Left ventricle myocardium superior (tissue), 1 donor: ENCODE results near the gene AUTS2. TPM values are rescaled to one million over a fixed set of nuclear protein-coding genes. Genes with fewer than 3 reads are reported as not detected.

Experiments used
- ATAC-seq: fragments of 200-7000 bp; cut with Tn5 transposase; one replicate; pipeline ENCODE4 v1.9.1; 2020; ENCODE audit warnings: mild to moderate bottlenecking, moderate library complexity
- DNase-seq: peaks from one replicate; pipeline ENCODE4 v3.0.0-alpha.2; 2020
- intact Hi-C: fragments of 100-400 bp; cut with micrococcal nuclease; formaldehyde crosslinking; loops from one replicate; pipeline ENCODE4 v1.11.0; 2022
- total RNA-seq: library from RNA; stranded (reverse); fragmentation: NEBNext Ultra II Directional; extraction: Animal tissue kit (Norgen Biotek cat#: 25700); gene quantifications from one replicate; pipeline ENCODE4 v1.2.1, GENCODE V29; 2021
- donor health status: DM: no; HTN: yes; CAD: no; lungs with severe emphysema.

The AUTS2 gene
- total RNA-seq, 1 donor from 2014 or later, result 7.9 TPM

- intact Hi-C loops, result no loop called here
- ATAC-seq (no peak), DNase-seq (no peak)
Observed at GRCh38 chr7:70479153-70480021, 881.1 kb downstream of the AUTS2 start.

DNA sequence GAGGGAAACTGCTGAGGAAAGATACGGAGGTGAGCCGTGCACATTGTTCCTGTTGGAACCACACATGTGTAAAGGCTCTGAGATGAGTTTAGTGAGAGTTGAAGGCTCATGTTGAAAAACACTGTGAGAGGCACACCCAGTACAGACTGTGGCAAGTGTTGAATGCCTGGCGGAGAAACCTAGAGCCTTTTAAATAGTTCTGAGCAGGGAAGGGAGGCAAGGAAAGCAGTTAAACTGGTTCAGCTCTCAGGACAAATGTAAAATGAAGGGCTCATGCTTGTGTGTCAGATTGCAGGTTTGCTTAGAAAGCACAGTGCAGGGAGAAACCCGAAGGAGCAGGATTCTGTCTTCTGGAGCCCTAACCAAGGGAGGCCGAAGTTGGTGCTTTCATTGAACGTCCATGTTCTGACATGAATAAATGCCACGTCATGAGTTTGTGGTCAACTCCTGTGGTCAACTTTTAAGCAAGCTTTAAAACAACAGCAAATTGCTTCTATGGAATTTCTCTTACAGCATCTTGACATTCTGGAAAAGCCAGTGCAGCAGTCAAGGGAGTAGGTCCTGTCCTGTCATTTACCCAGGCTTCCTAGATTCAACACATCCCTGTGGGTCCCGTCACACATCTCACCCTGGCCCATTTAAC lies 882.8 kb downstream of the AUTS2 start:
- intact Hi-C loops, result no loop called here
- ATAC-seq (no peak), DNase-seq (no peak)

DNA sequence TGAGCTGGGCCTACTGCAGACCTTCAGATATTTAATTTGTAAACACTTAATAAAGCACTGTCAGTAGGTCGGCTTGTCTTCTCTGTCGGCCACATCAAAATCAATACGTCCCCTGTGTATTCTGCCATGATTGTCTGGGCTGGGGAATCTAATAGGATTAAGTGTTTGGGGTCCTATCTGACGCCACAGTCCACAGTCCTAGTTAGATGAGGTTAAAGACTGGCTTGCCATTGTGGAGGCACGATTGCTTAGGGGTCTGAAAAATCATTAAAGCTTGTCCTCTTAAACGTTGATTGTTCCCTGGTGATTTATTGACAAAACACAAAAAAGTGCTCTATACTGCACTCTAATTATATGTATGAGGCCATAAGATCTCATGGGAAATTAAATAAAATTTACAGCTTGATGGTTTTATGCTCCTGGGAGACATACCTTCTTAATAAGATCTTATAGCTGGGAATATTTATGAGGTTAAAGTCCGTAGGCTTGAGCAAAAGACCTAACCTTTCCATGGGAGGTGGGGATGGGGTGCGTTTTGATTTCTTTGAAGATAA lies 883.4 kb downstream of the AUTS2 start:
- ATAC-seq, result no peak
- DNase-seq, result no peak
- intact Hi-C loops, result no loop called here

GRCh38 chr7:70484255-70484654 lies 886.0 kb downstream of the AUTS2 start:
- ATAC-seq, result no peak
- intact Hi-C loops, result no loop called here
- DNase-seq, result no peak

GRCh38 chr7:70486977-70487376 lies 888.7 kb downstream of the AUTS2 start:
- ATAC-seq (no peak), DNase-seq (no peak)
- intact Hi-C loops, result no loop called here

- intact Hi-C loops, result no loop called here
- no peak for ATAC-seq
- DNase-seq, result no peak
Observed at GRCh38 chr7:70487428-70487827, 889.2 kb downstream of the AUTS2 start.

GRCh38 chr7:70487886-70488285 lies 889.6 kb downstream of the AUTS2 start:
- DNase-seq, result no peak
- intact Hi-C loops, result no loop called here
- no peak for ATAC-seq

- ATAC-seq (no peak), DNase-seq (no peak)
- intact Hi-C loops, result no loop called here
Observed at GRCh38 chr7:70489813-70490212, 891.5 kb downstream of the AUTS2 start.

- intact Hi-C loops, result no loop called here
- DNase-seq (no peak), ATAC-seq (no peak)
Observed at GRCh38 chr7:70492625-70493024, 894.4 kb downstream of the AUTS2 start.

DNA sequence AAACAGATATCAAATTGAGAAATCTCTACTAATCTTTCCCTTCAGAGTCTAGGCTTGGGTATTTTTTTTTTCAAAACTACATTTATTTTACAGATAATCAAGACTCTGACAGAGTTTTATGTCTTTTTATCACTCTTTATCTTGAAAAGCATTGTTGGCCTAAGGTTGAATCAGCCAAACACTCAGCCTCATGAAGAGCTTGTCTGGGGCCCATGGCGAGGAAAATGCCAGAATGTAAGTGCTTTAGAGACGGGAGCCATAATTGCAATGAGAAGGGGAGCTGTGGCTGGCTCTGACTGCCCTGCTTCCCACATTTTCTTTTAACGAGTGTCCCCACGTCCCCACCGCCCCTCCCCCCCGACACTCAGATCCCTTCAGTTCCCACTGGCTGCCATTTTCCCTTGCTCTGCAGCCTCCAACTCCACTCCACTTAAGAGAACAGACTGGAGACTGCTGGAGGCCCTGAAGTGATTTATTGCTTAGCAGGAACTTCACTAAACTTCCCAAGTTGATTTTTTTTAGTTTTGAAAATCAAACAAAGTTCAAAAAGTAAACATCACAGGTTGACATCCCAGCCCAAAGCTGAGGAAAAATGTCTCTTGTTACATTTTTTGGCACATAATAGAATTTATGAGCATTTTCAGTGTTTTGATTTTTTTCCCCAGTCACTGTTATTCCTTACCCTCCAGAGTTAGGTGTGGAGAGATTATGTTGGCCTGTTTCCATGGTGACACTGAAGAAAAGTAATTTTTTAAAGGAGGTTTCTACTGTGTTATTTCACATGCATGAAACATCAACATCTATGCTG lies 896.2 kb downstream of the AUTS2 start:
- ATAC-seq, result no peak
- intact Hi-C loops, result no loop called here
- no peak for DNase-seq

DNA sequence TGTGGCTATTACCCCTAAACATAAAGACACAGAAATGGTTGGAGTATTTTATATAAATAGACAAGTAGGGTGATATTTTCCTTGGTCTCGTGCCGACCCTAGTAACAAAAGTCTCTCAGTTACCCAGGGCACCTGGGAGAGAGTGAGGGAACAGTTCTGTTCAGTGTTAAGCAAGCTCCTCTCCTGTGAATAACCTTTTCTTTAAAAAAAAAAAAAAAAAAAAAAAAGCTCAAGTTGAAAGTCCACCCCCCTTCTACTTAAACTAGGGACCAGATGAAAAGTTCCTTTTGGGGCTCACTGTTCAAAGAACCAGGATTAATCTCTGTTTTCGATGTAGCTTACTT lies 896.7 kb downstream of the AUTS2 start:
- intact Hi-C loops, result no loop called here
- DNase-seq (no peak), ATAC-seq (no peak)

- DNase-seq (no peak), ATAC-seq (no peak)
- intact Hi-C loops, result no loop called here
Observed at GRCh38 chr7:70497793-70498192, 899.5 kb downstream of the AUTS2 start.

GRCh38 chr7:70498232-70498992 lies 900.1 kb downstream of the AUTS2 start:
- ATAC-seq (no peak), DNase-seq (no peak)
- intact Hi-C loops, result no loop called here

DNA sequence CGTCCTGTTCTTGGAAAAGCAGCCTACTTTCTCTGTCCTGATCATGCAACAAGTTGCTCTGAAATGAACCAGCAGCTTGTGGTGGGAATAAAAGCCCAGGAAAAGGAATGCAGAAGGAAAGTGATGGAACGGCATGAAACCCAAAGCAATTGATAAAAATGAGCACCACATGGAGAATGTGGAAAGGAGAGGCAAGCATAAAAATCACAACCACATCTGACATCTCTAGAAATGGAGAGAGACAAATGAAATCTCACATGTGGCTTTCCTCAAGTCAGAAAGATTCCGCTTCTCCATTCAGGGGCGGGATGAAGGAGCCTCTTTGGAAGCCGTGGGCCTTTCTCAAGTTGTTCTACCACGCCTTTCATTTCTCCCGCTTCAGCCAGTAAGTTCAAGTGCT lies 902.0 kb downstream of the AUTS2 start:
- ATAC-seq (no peak), DNase-seq (no peak)
- intact Hi-C loops, result no loop called here

DNA sequence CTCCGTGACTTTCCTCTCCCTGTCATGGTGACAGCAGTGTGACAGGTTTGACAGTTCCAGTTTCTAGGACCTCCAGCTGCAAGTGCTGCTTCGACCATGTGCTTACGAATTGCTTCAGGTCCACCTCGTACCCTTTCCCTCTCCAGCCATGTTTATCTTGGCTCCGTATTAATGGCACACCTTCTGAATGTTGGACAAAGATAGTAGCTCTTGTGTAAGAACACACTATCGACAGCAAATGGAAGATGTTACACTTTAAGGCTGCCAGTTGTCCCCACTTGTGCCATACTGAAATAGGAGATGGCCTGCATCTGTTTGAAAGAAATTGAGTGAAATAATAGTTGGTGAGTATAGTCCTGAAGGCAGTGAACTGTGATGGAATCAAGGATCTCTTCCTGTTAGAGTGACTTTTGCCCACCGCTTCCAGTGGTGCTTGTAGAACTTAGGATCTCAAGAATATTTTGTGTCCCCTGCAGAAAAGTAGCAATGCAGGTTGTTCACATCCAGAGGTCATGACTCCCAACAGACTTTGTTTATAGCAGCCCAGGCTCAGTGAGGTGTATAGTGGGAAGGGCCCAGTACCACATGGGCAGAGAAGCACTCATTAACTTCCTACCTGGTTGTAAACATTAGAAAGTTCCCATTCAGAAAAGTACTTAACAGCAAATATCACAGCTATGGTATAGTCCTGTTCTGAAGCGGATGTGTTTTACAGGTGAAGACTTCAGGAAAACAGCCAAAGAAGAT lies 904.0 kb downstream of the AUTS2 start:
- no peak for DNase-seq
- intact Hi-C loops, result no loop called here
- no peak for ATAC-seq

DNA sequence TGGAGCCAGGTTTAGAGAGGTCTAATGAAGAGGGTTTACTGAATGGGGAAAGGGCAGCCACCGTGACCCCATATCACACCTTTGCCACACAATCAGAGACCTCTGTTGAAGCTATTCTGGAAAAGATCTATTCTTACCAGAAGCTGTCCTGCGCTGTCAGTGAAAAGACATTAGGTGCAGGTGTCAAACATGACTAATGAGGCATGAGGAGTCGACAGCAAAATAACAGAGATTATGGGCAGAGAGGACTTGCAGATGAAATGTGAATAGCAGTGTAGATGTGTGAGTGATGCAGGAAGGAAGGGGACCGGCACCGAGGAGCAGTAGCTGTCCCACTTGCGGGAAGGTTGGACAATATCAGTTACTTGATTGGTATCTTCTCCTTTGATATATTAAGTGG lies 906.0 kb downstream of the AUTS2 start:
- intact Hi-C loops, result no loop called here
- DNase-seq (no peak), ATAC-seq (no peak)

DNA sequence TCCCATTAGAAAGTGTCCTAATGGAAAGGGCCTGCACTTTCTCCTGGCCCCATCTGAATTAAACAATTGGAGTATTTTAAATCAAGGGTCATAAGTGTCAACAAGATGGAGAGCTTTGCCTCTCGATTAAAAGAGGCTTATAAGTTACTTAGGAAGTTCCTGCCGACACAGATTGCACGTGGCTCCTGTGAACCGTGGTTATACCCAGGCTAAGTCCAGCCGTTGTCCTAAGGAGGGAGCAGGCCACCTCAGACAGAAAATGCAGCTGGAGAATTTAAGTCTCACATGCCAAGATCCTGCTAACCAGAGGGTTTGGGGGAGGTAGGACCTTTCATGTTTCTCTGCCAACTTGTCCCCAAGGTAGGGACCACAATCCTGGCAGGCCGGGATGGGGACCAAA lies 907.2 kb downstream of the AUTS2 start:
- intact Hi-C loops, result no loop called here
- ATAC-seq (no peak), DNase-seq (no peak)

- no peak for DNase-seq
- no peak for ATAC-seq
- intact Hi-C loops, result no loop called here
Observed at GRCh38 chr7:70505886-70506285, 907.6 kb downstream of the AUTS2 start.

- intact Hi-C loops, result no loop called here
- DNase-seq (no peak), ATAC-seq (no peak)
Observed at GRCh38 chr7:70506434-70506833, 908.2 kb downstream of the AUTS2 start.
